G401 (cell line): ENCODE data around the gene GOLIM4. TPM values are rescaled to one million over a fixed set of nuclear protein-coding genes. Genes with fewer than 3 reads are reported as not detected.

Source experiments
- DNase-seq: peaks from one replicate; pipeline ENCODE4 v3.0.0-alpha.2; 2015; ENCODE audit warnings: low spot score
- in situ Hi-C: cut with HindIII; loops from 2 replicates; pipeline ENCODE4 v1.10.0; 2016; ENCODE audit warnings: low sequenced_read_pairs, mixed read lengths
- total RNA-seq: library from RNA; depleted of rRNA; stranded (reverse); fragments of >200 nt; shearing (Covaris generic); gene quantifications from 2 replicates; pipeline ENCODE4 v1.2.3, GENCODE V29; 2014

GOLIM4 gene
- total RNA-seq, 1 experiment from 2014 or later, result 15.7 TPM

DNA sequence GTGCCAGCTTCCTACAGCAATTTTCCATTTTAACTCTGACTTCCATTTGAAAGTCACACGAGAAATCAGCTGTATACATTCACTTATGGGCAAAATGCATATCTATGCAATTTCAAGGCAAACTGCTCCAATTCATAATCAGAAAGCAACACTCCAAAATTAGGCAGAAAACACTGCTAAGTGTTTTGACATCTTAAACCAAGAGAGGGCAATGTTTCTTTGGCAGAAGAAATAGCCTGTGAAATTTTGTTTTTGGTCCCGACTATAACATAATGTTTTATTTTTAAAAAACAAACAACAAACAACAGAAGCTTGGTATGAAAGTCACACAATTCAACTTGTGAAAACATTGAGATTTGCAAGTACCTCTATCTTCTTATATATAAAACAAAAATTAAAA lies 42.6 kb downstream of the GOLIM4 start:
- DNase-seq, result no peak
- in situ Hi-C loops, result no loop called here

DNA sequence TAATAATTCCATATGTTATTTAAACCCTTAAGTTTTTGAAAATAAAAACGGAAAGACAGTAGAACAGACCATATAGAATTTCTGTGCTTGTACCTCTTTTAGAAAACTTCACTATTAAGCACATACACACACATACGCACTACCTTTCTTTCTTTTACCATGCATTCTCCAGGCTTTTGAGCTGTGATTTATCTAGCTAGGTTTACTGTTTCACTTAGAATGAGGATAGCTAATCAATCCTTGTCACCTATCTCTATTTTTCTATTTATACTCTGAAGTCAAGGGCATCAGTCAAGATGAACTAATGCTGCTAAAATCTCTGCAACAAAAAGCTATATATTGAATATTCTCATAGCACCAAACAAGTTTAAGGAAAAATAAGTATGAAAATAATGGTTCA lies 43.2 kb downstream of the GOLIM4 start:
- in situ Hi-C loops, result no loop called here
- no peak for DNase-seq

DNA sequence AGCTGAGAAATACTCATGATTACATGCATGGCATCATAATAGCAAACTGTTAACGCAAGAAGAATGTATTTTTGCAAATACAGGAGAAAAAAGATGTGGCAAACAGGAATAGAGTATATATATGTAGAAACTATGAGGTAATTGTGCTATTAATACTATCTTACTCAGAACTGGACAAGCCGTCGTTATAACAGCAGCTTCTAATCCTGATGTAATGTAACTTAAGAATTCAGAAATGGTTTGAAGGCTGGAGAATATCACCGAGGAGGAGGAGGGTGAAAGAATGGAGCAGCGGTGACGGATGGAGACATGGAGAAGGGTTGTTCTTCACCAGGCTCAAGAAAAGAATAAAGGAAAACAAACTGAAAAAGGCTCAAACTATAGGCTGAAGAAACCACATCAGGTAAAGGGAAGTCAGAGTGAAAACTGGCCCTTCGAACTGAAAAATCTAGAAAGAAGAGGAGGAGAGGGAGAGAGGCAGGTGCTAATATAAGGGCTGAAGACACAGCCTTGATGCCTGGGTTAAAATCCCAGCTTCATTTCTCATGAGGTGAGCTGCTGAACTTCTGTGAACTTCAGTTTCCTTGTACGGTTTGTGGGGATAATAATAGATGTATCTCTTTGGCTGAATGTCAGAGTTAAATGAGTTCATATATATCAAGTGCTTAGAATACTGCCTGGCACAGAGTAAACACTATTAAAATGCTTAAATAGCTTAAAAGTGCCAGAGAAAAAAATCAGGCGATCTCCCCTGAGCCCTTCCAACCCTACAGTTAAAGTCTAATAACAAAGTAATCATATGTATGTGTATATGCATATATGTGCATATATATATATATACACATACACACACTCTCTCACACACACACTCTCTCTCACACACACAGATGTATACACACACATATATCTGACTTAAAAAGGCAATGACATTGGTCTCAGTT lies 43.9 kb downstream of the GOLIM4 start:
- in situ Hi-C loops, result no loop called here
- no peak for DNase-seq

DNA sequence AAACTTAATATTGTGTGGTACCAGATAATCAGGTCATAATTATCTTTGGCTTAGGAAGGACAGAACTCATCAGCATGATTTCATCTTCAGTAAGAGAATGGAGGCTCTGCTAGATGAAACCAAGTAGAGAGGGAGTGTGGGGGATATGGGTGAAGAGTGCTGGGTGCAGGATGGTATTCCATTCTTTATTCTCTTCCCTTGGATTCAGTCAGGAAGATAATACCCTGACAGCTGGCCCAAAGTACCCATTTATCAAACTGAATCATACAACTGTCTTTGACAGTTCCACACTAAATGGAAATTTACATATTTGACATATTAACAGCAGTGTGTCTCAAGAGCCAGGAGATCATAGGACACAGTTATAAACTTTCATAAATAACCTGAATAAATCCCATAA lies 44.7 kb downstream of the GOLIM4 start:
- in situ Hi-C loops, result no loop called here
- no peak for DNase-seq

DNA sequence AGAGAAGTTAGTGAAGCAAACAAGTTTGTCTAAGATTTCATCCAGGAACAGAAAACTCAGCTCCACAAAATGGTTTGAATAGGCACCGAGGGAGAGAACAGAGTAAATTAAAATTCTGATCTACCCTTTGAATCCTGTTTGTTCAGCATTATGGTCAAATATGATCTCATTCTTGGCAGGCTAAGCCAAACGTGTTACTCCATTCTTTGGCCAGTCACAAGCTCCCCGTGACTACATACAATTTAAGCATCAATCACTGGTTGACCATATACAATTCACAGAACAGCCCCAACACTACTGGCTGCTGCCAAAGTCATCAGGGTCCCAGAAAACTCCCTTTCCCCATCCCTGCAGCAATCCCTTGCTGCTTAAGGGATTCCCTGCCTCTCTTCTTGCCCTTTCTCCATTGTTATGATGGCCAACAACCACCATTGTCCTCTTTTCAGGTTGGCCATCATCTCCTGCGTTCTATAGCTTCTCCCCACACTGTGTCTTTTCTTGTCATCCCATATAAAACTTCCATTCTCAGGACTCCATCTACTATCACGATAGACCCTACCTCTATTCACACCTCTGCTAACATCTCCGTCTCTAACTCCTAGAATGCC lies 46.3 kb downstream of the GOLIM4 start:
- in situ Hi-C loops, result no loop called here

DNA sequence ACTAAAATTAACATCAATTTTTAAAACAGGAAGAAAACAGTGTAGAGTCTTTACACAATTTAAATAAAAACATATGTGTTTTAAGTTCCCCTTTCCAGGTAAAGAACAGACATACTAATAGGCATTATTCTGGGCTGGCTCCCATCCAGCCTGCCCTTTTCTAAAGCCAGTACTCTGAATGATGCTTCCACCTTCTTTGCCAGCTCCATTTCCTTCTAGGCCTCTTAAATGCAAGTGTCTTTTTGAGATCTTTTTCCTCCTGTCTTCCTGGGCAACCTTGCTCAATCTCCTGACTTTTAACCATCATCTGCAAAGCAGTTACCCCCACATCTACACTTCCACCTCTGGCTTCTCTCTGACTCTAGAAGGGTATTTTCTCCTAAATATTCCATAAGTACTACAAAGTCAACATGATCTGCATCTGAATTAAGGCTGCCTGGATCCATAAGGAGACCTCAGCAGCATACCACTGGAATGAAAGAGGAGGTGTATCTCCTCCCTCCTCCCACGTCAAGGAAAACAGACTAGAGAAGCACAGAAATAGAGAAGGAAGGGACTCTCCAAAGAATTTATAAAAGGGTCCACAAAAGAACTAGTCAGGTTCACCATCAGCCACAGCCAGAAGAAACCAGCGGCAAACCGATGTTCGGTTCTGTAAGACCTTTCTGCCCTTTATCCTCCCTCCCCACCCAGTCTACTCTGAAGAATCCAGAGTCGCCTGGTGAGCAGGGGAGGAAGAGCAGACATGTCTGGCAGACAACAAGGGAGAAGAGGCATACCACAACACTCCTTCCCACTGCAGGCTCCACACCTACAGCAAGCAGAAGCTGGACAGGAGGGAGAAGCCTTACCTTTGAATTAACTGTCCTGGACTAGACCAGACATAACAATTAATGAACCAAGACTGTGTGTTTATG lies 47.1 kb downstream of the GOLIM4 start:
- in situ Hi-C loops, result no loop called here
- no peak for DNase-seq

More for the DNA sequence above, 46.3 kb downstream of the GOLIM4 start:
- DNase-seq, result no peak

DNA sequence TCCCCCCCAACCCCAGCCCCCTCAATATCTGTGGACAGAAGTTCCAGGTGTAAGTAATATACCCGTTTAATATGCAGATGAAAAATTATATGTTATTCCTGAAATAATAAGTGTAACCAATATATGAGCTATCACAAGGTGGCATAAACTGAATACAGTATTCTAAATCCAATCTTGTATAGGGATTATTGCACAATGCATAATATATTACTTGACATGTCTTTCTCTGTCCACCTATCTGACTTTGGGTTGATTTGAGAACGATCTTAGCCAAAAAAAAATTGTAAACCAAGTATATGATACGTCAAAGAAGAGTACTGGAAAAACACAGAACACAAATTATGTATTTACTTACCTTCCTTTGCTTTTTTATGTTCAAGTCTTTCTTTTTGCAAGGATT lies 47.8 kb downstream of the GOLIM4 start:
- no peak for DNase-seq
- in situ Hi-C loops, result no loop called here

DNA sequence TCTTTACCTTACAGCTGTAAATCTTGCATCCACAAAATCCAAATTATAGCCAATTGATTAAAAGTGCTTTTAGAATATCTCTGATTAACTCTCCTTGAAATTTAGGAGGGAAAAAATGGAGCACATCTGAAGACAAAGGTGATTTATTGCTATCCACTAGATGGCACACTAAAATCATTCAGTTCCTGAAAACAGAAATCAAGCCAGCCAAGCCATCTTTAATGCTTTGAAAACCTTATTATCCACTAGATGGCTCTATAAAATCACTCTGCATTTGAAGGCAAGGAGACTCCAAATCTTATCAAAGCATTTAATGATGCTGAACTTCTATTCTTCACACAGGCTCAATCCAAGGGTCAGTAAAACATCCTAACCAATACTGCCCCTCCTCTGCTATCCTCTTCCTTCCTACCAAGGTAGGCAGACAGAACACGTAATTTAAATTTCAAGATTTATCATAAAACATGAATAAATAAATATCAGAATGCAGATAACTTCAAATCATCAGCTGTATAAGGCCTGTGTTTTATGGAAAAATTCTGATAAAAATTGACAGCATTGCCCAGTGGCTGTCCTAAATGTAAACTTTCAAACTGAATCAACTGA lies 48.4 kb downstream of the GOLIM4 start:
- in situ Hi-C loops, result no loop called here
- peak; percentile 81 for DNase-seq

DNA sequence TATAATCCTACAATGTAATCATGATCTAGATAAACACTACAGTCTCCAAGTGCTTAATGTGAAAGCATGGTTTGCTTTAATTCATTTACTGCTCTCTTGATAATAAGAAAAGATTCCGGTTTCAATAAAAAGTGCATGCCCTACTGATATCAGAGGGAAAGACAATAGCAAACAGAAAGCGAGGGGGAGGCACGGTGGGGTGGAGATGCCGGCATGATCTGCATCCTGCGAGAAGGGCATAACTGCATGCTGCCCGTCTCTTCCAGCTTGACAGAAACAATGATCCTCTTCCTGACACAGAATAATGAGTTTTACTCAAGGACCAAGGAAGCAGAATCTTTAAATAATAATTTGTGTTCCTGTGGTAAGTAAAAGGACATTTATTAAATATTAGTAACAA lies 51.7 kb downstream of the GOLIM4 start:
- in situ Hi-C loops, result no loop called here
- DNase-seq, result no peak

DNA sequence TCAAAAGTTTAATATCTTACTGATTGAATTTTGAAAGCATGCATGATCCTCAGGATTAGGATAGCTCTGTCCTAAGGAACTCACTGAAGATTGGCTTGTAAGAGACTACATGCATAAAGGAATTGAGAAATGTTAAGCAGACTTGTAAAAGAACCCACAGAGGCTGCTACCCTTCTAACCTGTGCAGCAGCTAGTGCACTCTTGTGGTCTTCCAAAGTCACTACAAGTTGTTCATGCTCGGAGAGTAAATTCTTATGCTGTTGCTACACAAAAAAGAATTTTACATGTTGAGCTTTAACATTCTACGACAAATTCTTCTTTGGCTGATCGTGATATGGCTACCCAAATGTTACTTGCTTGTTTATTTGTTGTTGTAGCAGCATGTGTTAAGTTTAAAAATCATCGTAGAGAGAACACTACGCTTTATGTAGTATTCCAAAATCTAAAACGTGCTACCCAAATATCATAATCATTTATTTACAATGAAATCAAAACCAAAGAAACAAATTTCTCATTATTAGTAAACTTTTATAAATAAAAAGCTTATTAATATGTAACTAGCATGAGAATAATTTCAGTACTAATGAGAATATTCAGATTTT lies 55.0 kb downstream of the GOLIM4 start:
- DNase-seq, result peak; percentile 37
- in situ Hi-C loops, result no loop called here

DNA sequence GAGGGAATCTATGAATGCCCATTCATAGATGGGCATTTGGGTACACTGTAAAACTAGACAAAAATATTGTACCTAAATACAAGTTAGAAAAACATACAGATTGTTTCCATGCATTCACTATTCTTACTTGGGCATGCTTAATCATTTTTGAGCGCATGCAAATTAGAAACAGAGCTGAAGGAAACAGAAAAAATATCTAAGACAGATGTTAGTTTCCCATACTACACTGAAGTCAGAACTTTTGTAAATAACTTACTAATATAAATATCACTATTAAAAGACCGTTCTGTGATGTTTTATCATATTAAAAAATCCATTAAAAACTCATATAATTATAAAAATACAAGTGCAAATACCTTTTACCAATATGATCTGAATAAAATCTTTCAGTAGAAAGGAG lies 58.7 kb downstream of the GOLIM4 start:
- in situ Hi-C loops, result no loop called here

DNA sequence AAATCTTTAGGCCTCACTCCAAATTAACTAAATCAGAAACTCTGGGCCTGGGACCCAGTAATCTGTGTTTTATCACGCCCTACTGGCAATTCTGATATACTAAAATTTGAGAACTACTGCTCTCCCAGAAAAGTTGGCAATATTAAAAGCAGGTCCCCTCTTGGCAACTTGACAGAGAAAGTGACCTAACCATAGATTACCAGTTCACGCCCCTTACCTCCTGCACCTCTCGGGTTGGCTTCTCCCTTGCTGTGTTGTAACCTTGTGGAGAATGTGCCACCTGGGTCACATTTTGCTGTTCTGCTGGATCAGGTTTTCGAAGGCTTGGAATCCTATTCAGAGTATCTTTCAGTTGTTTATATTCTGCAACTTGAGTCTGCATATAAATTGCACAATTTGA lies 59.1 kb downstream of the GOLIM4 start:
- in situ Hi-C loops, result no loop called here
- no peak for DNase-seq

More for the DNA sequence above, 58.7 kb downstream of the GOLIM4 start:
- no peak for DNase-seq

DNA sequence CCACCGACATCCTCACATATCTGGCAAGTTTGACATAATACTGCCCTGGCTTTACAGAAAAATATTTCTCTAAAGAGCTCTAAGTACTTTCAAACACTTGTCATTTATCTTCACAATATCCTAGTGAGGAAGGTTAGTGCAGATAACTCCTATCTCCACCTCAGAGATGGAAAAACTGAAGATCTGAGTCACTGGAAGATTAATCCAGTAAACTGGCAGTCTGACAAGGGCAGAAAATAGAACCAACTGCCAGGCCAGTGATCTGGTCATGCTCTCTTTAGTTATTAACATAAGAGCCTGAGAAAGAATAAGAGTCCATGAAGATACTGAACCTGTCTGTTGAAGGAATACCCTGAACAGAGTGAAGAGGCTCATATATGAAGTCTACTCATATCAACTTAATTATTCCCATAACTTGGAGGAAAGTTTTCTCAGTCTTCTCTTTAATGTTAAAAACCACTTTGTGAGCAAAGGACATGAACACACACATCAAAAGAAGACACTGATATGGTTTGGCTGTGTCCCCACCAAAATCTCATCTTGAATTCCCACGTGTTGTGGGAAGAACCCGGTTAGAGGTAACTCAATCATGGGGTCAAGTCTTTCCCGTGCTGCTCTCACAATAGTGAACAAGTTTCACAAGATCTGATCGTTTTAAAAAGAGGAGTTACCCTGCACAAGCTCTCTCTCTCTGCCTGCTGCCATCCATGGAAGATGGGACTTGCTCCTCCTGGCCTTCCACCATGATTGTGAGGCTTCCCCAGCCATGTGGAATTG lies 61.4 kb downstream of the GOLIM4 start:
- in situ Hi-C loops, result no loop called here
- DNase-seq, result peak; percentile 16

DNA sequence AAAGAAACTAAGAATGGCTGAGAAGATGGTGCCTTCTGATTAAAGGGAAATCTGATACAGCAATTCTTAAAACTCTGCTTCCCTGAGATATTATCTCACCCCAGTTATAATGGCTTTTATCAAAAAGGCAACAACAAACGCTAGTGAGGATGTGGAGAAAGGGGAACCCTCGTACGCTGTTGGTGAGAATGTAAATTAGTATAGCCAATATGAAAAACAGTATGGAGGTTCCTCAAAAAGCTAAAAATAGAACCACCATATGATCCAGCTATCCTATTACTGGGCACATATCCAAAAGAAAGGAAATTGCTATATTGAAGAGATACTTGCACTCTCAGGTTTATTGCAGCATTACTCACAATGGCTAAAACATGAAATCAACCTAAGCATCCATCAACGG lies 65.1 kb downstream of the GOLIM4 start:
- in situ Hi-C loops, result no loop called here
- no peak for DNase-seq

DNA sequence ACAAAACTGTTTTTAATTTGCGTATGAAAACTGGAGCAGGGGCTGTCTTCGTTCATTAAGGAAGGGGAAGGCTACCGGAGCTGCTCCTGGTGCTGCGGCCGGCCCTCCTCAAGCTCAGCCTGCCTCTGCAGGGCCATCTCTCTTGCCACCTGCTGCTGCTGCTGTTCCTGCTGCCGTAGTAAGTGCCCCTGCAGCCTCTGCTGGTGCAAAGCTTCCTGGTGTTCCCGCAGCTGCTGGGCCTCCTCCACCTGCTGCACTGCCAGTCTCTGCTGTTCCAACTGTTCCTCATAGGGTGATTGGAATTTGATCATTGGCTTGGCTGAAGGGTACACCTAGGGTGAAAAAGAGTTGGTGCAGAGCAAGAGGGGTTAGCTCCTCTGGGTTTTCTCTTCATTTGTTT lies 66.0 kb downstream of the GOLIM4 start:
- no peak for DNase-seq
- in situ Hi-C loops, result no loop called here

DNA sequence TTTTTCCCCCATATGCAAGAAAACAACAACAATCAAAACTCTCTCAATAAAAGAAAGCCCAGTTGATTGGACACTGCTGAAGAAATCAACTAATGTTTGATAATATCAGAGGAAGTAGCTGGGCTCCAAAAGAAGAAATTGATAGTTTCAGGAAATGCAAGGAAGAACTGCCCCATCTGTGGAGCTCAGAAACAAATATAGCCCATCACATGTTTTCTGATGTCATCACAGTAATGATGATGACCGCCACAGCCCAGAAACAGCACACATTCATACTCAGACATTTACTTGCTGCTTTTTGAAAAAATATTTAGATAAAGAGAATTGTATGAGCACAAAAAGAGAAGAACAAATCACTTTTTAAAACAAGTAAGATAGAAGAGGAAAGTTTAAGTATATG lies 67.6 kb downstream of the GOLIM4 start:
- DNase-seq, result no peak
- in situ Hi-C loops, result no loop called here

DNA sequence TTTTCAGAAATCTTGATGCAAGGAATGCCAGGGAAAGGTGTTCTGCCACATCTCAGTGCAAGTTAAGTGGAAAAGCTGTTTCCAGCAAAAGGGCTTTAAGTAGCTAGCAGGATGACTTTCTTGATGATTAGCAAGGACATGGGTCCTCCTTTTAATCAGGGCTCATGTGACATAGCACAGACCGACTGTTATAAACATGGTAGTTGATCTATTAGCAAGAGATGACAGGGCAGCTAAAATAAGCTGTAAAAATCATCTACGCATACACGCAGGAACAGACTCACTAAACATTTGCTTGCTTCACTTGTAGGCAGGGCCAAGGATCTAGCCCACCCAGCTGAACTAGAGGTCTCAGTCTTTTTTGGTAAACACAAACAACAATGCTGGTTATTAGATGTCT lies 69.0 kb downstream of the GOLIM4 start:
- DNase-seq, result no peak
- in situ Hi-C loops, result no loop called here

DNA sequence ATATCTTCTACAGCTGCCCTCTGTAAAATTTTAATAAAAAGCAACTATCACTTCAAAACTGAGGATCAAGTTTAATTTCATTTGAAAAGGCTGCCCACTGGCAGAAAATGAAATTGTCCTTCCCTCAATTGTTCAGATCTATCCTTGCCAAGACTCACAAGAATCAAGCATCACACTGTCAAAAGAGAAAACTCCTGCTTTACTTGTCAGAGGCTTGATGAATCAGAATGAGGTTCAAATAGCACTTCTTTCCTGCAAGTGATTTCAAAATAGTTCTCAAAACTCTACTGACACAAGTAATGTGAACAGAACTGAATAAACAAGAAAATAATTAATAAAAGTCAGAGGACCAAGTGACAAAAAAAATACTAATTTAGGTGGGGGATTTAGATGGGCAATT lies 70.6 kb downstream of the GOLIM4 start:
- in situ Hi-C loops, result no loop called here
- no peak for DNase-seq
